ENCODE data around the gene PISD. TPM values are rescaled to one million over a fixed set of nuclear protein-coding genes. Genes with fewer than 3 reads are reported as not detected.

PISD gene
- total and polyA plus RNA-seq, 2 donors from 2014 or later, result 27.3 to 64.9 TPM

DNA sequence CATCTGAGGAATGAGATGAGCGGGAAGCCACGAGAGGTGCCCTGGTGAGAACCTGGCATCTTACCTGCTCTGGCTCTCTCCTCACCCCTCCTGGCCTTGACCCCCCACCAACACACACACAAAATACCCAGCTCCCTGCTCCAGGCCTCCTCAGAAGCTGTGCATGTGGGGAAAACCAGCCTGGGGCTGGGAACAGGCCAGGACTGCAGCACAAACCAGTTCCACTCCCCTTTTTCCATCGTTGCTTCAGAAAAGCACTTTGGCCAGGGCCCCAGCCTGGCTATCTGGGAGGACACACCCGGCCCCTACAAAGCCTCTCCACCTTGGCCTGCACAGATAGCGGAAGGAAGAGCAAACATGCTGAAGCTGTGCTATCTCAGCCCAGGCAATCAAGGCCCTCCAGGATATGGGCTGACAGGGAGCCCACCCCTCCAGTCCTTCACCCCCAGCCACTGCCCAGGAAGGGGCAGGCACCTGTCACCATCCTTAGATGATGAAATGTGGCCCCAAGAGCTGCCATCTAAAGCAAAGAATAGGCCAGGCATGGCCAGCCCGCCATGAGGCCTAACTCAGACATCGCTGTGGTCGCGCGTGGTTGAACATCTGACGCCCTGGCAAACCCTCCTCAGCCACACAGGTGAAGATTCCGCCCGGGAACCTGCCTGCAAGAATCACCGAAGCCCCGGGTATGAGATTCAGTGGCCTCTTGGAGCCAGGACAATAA is 35.4 kb downstream of the PISD start:
- Histone ChIP-seq H3K4me1 (ENCODE audit: control insufficient read depth in 2 of 3, insufficient read depth in 2 of 3, low read depth in 1 of 3, low read length in 3 of 3) (peaks cover 0 to 48% (median 6%) of the 10 kb centered on the region in 3 donors), H3K36me3 (ENCODE audit: control insufficient read depth in 2 of 3, insufficient read depth in 3 of 3, low read length in 3 of 3) (no peaks in the 10 kb centered on the region), H3K27ac (ENCODE audit: low read depth in 2 of 2, low read length in 2 of 2) (peak overlapping the region in 1 of 2 donors; percentile 39), H3K9me3 (ENCODE audit: control insufficient read depth in 2 of 3, insufficient read depth in 1 of 3, low read length in 3 of 3) (no peaks in the 10 kb centered on the region), H3K4me3 (ENCODE audit: low read length in 3 of 3) (no peak overlapping the region), H3K9ac (ENCODE audit: low read length in 3 of 3) (no peak overlapping the region), H3K27me3 (ENCODE audit: control insufficient read depth, insufficient read depth, low read length) (no peaks in the 10 kb centered on the region)
- FAIRE-seq (no peak), DNase-seq (peak in 1 of 5 donors; percentile 50)
- intact Hi-C loops (cut with DNase I), result no loop called here
- TF ChIP-seq, protein P1, sequence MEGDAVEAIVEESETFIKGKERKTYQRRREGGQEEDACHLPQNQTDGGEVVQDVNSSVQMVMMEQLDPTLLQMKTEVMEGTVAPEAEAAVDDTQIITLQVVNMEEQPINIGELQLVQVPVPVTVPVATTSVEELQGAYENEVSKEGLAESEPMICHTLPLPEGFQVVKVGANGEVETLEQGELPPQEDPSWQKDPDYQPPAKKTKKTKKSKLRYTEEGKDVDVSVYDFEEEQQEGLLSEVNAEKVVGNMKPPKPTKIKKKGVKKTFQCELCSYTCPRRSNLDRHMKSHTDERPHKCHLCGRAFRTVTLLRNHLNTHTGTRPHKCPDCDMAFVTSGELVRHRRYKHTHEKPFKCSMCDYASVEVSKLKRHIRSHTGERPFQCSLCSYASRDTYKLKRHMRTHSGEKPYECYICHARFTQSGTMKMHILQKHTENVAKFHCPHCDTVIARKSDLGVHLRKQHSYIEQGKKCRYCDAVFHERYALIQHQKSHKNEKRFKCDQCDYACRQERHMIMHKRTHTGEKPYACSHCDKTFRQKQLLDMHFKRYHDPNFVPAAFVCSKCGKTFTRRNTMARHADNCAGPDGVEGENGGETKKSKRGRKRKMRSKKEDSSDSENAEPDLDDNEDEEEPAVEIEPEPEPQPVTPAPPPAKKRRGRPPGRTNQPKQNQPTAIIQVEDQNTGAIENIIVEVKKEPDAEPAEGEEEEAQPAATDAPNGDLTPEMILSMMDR (IDR thresholded peaks at IDR 0.05; ENCODE audit: borderline replicate concordance, extremely low read depth, insufficient read depth), result no peak

DNA sequence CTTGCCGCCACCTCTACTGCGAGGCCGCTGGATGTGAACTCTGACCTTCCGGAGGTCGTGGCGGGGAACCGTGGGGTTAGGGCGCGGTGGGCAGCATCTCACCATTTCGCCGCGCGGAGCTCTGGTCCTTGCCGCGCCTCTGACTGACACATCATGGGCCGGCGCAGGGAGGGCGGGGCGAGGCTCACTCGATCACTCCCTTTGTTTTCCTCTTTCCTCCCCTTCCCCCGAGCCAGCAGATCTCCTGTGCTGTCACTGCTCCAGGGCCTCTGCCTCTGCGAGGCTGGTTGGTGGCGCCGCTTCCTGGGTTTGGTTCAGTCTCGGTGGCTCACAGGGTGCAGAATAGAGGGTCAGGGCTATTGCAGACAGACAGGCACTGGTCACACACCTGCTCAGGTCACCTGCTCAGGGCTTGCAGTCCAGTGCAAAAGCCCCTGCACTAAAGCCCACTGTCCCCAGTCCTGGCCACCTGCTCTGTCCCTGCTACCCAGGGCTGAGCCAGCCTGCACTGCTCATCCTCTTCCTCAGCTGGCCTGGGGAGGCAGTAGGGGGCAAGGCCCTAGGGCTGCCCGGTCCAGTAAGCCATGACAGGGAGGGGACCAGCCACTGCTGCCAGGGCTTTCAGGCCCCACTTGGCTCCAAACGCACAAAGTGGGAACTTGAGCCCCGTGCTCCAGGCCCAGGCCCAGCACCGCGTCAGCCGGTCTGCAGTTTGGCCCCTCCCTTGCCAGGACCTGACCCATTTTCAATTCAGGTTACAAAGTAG is 36.2 kb downstream of the PISD start:
- H3K4me3 ChIP-seq (ENCODE audit: low read length in 3 of 3), result no peak overlapping the region
- H3K27ac ChIP-seq (ENCODE audit: low read depth in 2 of 2, low read length in 2 of 2), result peak overlapping the region in 1 of 2 donors; percentile 39
- peaks cover 0 to 40% (median 6%) of the 10 kb centered on the region in 3 donors for H3K4me1 ChIP-seq (ENCODE audit: control insufficient read depth in 2 of 3, insufficient read depth in 2 of 3, low read depth in 1 of 3, low read length in 3 of 3)
- DNase-seq (peak in 4 of 5 donors; percentile 76 to 88 (median 81)), FAIRE-seq (no peak)
- intact Hi-C loops (cut with DNase I), result no loop called here
- peaks cover 0 to 2% (median 0%) of the 10 kb centered on the region in 3 donors for H3K36me3 ChIP-seq (ENCODE audit: control insufficient read depth in 2 of 3, insufficient read depth in 3 of 3, low read length in 3 of 3)
- no peaks in the 10 kb centered on the region for H3K9me3 ChIP-seq (ENCODE audit: control insufficient read depth in 2 of 3, insufficient read depth in 1 of 3, low read length in 3 of 3)
- no peaks in the 10 kb centered on the region for H3K27me3 ChIP-seq (ENCODE audit: control insufficient read depth, insufficient read depth, low read length)
- no peak overlapping the region for H3K9ac ChIP-seq (ENCODE audit: low read length in 3 of 3)
- TF ChIP-seq, protein P1 (IDR thresholded peaks at IDR 0.05; ENCODE audit: borderline replicate concordance, extremely low read depth, insufficient read depth), result no peak

DNA sequence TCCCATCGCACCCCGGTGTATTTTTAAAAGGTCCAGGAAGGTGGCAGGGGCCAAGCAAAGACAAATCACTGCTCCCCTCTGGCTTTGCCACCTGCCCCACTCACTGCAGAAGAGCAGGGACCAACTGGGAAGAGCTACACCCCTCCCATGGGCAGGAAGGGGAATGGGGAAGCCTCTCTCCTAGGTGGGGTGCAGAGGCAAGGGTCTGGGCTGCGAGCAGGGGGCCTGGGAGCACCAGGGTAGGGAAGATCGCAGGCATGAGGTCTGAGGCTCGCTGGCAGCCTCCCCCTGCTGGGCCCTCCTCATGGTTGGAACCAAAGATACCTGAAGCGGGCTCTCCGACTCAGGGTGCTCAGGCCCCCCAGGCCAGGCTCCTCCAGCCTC is 36.8 kb downstream of the PISD start:
- peaks cover 0 to 39% (median 6%) of the 10 kb centered on the region in 3 donors for H3K4me1 ChIP-seq (ENCODE audit: control insufficient read depth in 2 of 3, insufficient read depth in 2 of 3, low read depth in 1 of 3, low read length in 3 of 3)
- H3K4me3 ChIP-seq (ENCODE audit: low read length in 3 of 3), result no peak overlapping the region
- TF ChIP-seq, protein P1 (IDR thresholded peaks at IDR 0.05; ENCODE audit: borderline replicate concordance, extremely low read depth, insufficient read depth), result no peak
- H3K9ac ChIP-seq (ENCODE audit: low read length in 3 of 3), result no peak overlapping the region
- intact Hi-C loops (cut with DNase I), result no loop called here
- no peaks in the 10 kb centered on the region for H3K27me3 ChIP-seq (ENCODE audit: control insufficient read depth, insufficient read depth, low read length)
- H3K9me3 ChIP-seq (ENCODE audit: control insufficient read depth in 2 of 3, insufficient read depth in 1 of 3, low read length in 3 of 3), result no peaks in the 10 kb centered on the region
- no peak overlapping the region for H3K27ac ChIP-seq (ENCODE audit: low read depth in 2 of 2, low read length in 2 of 2)
- DNase-seq (no peak), FAIRE-seq (no peak)
- peaks cover 0 to 3% (median 3%) of the 10 kb centered on the region in 3 donors for H3K36me3 ChIP-seq (ENCODE audit: control insufficient read depth in 2 of 3, insufficient read depth in 3 of 3, low read length in 3 of 3)
